ENCODE data around the gene LRMDA. TPM values are rescaled to one million over a fixed set of nuclear protein-coding genes. Genes with fewer than 3 reads are reported as not detected.

Gene LRMDA
- total RNA-seq, 1 experiment from 2014 or later: 0.10 TPM

GRCh38 chr10:76393875-76394706, 962.7 kb downstream of the LRMDA start:
- no peak for DNase-seq (ENCODE audit: low spot score)

DNA sequence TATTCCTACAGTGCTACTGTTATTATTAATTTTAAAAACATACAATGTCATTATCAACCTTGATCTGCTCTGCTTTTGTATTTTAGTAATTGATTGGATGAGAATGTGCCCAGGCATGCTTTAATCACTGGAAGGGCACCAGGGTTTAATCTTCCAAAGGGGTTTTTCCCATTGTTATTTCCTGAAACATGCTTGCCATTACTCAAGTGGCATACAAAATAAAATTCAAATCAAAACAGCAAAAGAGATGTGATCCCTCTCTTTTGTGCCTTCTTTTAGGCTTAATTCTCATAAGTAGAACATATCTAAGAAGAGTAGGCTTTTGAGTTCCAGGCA, 963.3 kb downstream of the LRMDA start:
- DNase-seq (ENCODE audit: low spot score): no peak

DNA sequence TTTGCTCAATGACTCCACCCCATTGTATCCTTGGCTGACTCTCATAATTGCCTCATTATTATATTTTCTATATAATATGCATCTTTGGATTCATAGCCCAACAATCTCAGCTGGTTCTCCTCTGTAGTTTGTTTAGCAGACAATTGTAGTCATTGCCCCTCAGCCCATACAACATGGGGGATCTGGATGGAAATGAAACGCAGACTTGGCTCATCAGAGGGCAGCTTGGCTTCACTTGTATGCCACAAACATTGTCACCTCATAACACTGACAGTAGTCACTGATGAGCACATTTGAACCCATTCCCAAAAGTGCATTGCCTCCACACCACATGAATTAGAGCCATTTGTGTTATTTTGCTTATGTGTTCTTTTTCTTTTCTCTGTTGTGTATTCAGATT, 963.8 kb downstream of the LRMDA start:
- DNase-seq (ENCODE audit: low spot score): no peak

- no peak for DNase-seq (ENCODE audit: low spot score)
Observed at GRCh38 chr10:76396134-76396533, 964.7 kb downstream of the LRMDA start.

- DNase-seq (ENCODE audit: low spot score): no peak
Observed at GRCh38 chr10:76397181-76398042, 966.0 kb downstream of the LRMDA start.

GRCh38 chr10:76398043-76398710, 966.8 kb downstream of the LRMDA start:
- no peak for DNase-seq (ENCODE audit: low spot score)

GRCh38 chr10:76399226-76399625, 967.8 kb downstream of the LRMDA start:
- DNase-seq (ENCODE audit: low spot score): no peak

GRCh38 chr10:76401006-76401405, 969.6 kb downstream of the LRMDA start:
- no peak for DNase-seq (ENCODE audit: low spot score)

DNA sequence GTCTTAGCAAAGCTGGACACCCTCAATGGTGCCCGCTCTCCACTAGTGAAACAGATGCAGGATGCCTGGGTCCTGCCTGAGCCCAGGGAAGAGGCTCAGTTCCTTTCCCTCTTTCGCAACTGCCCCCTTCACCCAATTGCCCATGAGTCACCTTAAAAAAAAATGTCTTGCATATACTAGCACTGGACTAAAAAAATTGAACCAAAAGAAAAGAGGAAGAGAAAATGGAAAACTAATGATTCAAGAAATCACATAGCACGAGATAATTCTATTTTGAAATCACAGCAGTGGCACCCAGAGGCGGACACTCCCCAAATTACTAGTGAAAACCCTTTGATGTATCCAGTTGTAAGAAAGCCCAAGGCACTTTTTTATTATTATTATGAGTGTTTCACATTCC, 972.5 kb downstream of the LRMDA start:
- DNase-seq (ENCODE audit: low spot score): no peak

DNA sequence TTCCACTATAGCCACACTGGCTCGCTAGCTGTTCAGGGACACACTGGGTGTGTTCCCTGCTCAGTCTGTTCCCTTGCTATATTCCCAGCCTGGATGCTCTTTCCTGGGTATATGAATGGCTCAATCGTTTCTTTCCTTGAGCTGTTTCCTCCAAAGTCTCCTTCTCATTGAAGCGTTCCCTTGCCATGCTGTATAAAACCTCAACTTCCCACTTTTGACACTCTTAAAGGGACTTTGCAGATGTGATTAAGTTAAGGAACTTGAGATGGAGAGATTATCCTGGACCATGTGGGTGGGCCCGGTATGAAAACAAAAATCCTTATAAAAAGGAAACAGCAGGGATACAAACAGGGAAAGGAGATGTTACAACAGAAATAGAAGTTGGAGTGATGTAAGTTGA, 973.1 kb downstream of the LRMDA start:
- DNase-seq (ENCODE audit: low spot score): no peak

GRCh38 chr10:76405922-76406321, 974.5 kb downstream of the LRMDA start:
- no peak for DNase-seq (ENCODE audit: low spot score)

DNA sequence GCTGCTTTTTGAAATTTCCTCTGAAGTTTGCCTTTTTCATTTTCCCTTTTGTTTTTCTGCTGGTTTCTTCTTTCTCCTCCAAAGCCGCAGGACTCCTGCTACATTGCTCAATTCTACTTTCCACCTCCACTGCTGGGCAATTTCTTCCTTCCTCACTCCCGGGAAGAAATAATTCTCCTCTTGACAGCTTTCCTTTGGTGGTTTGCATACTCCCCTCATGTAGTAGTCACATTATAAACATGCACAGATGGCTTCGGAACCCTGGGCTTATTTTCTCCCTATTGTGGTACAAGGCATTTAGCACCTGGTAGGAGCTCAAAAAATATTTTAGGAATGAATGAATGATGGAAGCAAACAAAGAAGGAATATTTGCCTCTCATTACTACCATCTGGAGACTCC, 977.2 kb downstream of the LRMDA start:
- no peak for DNase-seq (ENCODE audit: low spot score)

GRCh38 chr10:76411729-76412435, 980.5 kb downstream of the LRMDA start:
- no peak for DNase-seq (ENCODE audit: low spot score)

DNA sequence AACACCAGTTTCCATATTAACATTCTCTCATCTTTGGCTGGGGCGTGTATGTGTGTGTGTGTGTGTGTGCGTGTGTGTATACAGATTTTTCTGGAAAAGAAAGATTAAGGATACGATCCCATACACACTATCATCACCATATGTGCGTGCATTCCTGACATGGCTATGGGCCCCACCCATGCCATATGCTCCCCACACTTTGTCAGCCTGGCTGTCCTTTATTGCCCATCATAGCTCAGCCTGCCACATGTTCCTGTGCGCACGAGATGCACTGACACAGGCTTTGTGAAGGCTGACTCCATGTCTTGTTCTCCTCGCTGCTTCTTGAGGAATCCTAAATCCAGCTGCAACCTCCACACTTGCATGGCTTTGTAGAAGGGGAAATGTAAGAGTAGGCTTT, 984.1 kb downstream of the LRMDA start:
- no peak for DNase-seq (ENCODE audit: low spot score)

DNA sequence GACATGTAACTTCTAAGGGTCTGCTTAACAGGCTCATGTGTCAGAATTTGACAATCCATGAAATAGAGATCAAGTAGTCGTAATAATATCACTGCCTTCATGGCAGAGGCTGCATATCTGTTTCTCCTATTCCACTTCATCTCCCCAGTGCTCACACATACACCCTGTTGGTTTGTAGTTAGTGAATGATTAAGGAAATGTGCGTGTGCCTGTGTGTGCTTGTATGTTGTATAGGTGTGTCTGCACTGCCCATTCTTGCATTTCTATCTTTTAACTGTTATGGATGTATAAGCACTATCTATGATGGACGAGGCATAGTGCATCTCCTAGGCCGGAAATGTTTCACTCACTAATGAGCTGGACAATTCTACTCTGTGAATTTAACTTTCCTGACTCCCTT, 985.2 kb downstream of the LRMDA start:
- DNase-seq (ENCODE audit: low spot score): no peak

GRCh38 chr10:76420725-76421124, 989.3 kb downstream of the LRMDA start:
- no peak for DNase-seq (ENCODE audit: low spot score)

GRCh38 chr10:76422769-76423168, 991.3 kb downstream of the LRMDA start:
- DNase-seq (ENCODE audit: low spot score): no peak

- DNase-seq (ENCODE audit: low spot score): peak; percentile 82
Observed at GRCh38 chr10:76428551-76429367, 997.3 kb downstream of the LRMDA start.

DNA sequence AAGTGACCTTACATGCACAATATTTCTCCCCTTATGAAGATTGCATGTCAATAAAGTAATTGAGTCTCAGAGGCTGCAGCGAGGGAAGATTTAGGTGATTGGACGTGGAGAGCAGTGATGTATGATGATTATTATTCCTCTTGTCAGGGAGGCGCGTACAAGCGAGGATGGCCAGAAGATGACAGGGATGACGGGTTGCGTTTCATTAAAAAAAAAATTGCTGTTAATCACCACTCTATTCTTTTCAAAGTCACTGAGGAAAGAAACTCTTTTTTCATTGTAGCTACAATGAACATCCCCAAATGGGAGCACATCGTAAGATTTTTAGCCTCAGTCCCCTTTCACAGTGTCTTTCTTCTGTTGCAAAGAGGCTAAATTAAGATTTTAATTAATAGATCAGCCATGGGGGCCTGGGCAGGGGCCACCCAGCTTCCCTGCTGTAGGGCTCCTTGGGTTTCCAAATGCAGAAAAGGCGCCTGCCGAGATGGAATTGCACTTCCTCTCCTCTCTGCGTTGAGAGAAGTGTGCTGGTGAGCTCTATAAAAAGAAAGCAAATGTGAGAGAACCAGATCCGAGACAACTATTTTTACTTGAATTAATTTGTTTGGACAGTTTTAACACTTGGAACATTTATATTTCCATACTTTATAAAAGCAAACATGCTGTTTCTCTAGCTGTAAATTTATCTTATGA, 998.1 kb downstream of the LRMDA start:
- no peak for DNase-seq (ENCODE audit: low spot score)

DNA sequence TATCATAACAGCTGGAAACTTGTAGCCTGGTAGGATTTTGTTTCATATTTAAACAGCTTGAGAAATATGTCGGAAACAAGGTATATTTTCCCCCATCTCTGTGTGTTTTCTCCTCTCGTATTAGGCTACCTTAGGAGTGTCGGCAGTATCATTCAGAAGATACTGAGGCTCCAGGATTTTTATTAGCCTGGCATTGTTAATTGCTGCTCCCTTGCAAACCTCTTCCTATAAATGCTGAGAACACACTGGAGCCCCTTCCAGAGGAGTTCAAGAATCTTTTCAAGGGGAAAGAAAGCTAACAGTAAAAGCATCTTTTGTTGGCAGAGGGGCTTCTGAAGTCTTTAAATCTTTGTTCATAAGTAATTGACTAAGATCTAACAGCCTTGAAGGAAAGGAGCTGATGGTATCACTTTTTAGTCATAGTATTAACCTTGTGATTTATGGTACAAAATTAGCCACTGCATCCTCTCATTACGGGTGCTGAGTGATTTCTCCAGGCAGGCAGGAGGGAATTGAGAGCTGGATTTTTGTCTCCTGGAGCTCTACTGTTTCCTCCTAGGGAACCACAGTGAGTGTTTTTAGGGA, 998.7 kb downstream of the LRMDA start:
- DNase-seq (ENCODE audit: low spot score): no peak
